ACC112 (cell line): ENCODE data around the gene IFI6.

Experiments
- H2AFZ ChIP-seq: fragments of 200-600 bp; sonication (generic); one replicate; pipeline ENCODE4 v1.6.0; 2017; ENCODE audit warnings: antibody characterized with exemption, low read length; ENCODE audit not compliant: unreplicated experiment
- H3K27ac ChIP-seq: fragments of 200-600 bp; sonication (generic); 2 replicates; pipeline ENCODE4 v1.5.1; 2014; ENCODE audit warnings: low read depth, mild to moderate bottlenecking, antibody characterized with exemption, low read length, moderate library complexity
- H3K27me3 ChIP-seq: fragments of 200-600 bp; sonication (generic); 2 replicates; pipeline ENCODE4 v1.6.1; 2014; ENCODE audit warnings: mild to moderate bottlenecking, antibody characterized with exemption, low read length, moderate library complexity, mixed read lengths; ENCODE audit not compliant: insufficient read depth
- H3K36me3 ChIP-seq: fragments of 200-600 bp; sonication (generic); 2 replicates; pipeline ENCODE4 v1.6.1; 2016; ENCODE audit warnings: mild to moderate bottlenecking, antibody characterized with exemption, low read length, moderate library complexity, mixed read lengths; ENCODE audit not compliant: insufficient read depth
- H3K4me1 ChIP-seq: fragments of 200-600 bp; sonication (generic); one replicate; pipeline ENCODE4 v1.6.1; 2016; ENCODE audit warnings: low read length, mixed read lengths; ENCODE audit not compliant: insufficient read depth, unreplicated experiment, control insufficient read depth
- H3K4me3 ChIP-seq: fragments of 200-600 bp; sonication (generic); 2 replicates; pipeline ENCODE4 v1.5.1; 2014; ENCODE audit warnings: mild to moderate bottlenecking, low read depth, low read length
- H3K79me2 ChIP-seq: fragments of 200-600 bp; sonication (generic); one replicate; pipeline ENCODE4 v1.6.0; 2016; ENCODE audit warnings: low read length; ENCODE audit not compliant: control insufficient read depth, unreplicated experiment, insufficient read depth

The IFI6 gene

DNA sequence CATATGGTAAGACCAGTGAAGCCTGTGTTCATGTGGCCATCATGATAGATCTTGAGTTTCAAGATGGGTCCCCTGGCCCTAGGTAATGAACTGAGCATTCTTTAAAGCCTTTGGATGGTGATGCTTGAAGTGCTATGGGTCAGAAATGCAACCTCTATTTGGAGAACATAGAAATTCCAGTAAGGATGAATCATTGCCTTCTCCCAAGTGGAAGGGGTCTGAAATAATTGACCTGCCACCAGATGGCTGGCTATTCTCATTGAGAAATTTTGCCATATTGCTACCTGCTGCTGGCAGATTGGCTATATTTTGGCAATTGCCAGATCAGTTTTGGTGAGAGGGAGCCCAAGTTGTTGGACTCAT is 739 bp upstream of the IFI6 start:
- Histone ChIP-seq H3K4me3 (peak overlapping the region; percentile 98), H3K4me1 (peaks cover 23% of the 10 kb centered on the region), H3K27ac (peak overlapping the region; percentile 88), H3K27me3 (no peaks in the 10 kb centered on the region), H2AFZ (peak overlapping the region; percentile 48), H3K36me3 (peaks cover 32% of the 10 kb centered on the region), H3K79me2 (peaks cover 42% of the 10 kb centered on the region)

DNA sequence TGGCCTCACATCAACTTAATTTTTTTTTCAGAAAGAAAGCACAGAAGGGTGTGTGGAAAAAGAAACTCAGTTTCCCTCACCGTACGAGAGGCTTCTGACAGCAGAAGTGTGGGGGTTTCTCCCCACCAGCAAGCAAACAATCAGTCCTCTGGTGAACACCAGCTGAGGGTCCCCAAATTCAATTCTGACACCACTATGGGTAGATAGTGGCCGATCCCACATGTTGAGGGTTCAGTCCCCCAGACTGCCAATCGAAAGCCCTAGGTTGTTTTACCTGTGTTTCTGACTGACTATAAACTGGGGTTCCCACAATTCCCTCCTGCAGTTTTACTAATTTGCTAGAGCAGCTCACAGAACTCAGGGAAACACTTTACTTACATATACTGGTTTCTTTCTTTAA is 2.1 kb downstream of the IFI6 start:
- Histone ChIP-seq H3K27me3 (no peaks in the 10 kb centered on the region), H3K27ac (peak overlapping the region; percentile 88), H3K4me1 (peaks cover 49% of the 10 kb centered on the region), H3K79me2 (peaks cover 51% of the 10 kb centered on the region), H3K36me3 (peaks cover 48% of the 10 kb centered on the region), H2AFZ (no peak overlapping the region), H3K4me3 (peak overlapping the region; percentile 98)

DNA sequence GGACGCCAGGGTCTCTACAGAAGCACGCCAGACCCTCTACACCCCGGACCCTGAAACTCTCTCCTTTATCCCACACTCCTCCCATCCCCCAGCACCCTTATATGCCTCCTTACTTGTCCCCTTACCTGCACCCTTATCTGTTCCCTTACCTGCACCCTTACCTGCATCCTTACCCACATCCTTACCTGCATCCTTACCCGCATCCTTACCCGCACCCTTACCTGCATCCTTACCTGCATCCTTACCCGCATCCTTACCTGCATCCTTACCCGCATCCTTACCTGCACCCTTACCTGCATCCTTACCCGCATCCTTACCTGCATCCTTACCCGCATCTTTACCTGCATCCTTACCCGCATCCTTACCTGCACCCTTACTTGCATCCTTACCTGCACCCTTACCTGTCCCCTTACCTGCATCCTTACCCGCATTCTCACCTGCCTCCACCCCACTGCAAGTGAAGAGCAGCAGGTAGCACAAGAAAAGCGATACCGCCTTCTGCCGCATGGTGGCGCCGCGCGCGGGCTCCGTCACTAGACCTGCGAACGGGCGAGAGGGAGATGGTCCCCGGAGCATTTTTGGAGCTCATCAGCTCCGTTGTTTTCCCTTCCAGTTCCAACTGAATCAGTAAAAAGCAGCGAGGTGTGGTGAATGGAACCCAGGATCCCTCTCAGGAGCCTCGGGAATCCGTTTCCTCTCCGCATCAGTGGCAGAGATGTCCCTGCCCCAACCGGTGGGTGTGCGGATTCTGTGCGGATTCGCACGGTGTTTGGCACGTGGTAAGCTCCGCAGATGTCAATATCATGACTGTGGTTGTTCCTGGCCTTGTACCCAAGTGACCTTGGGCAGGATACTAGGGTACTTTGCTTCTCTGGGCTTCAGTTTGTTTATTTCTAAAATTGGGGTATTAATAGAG is 2.9 kb downstream of the IFI6 start:
- Histone ChIP-seq H3K4me3 (peak overlapping the region; percentile 98), H3K27me3 (no peaks in the 10 kb centered on the region), H3K4me1 (peaks cover 56% of the 10 kb centered on the region)

DNA sequence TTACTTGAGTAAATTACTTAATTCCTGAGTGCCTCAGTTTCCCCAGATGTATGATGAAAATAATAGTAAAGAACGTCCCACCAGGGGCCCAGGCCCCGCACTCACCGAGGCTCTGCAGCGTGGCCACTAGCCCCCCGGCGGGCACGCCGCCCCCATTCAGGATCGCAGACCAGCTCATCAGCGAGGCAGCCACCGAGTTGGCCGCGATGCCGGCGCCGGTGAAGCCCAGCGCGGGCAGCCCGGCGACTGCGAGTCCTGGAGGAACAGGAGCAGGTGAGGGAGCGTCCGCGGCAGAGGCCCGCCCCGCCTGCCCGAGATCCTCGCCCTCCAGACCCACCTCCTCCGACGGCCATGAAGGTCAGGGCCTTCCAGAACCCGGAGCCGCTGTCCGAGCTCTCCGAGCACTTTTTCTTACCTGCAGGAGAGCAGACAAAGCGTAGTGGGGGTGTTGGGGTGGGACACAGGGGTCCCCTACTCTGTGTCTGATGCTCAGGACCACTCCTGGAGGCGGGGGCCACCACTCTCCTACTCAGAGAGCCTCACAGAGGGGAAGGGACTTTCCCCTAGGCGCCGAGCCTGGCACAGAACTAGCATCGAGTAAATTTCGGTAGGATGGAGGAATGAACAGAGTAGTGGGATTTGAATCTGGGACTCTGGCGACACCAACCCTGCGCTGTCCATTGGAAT is 3.7 kb downstream of the IFI6 start:
- Histone ChIP-seq H3K4me1 (peaks cover 59% of the 10 kb centered on the region), H2AFZ (no peak overlapping the region), H3K79me2 (peaks cover 51% of the 10 kb centered on the region), H3K27ac (peak overlapping the region; percentile 32; the same call in 1 of the 2 replicates), H3K27me3 (no peaks in the 10 kb centered on the region), H3K4me3 (peak overlapping the region; percentile 98), H3K36me3 (peaks cover 48% of the 10 kb centered on the region)

More for the DNA sequence above, 2.9 kb downstream of the IFI6 start:
- Histone ChIP-seq H2AFZ (no peak overlapping the region), H3K36me3 (peaks cover 48% of the 10 kb centered on the region), H3K27ac (peak overlapping the region; percentile 88; the same call in 1 of the 2 replicates), H3K79me2 (peaks cover 51% of the 10 kb centered on the region)

DNA sequence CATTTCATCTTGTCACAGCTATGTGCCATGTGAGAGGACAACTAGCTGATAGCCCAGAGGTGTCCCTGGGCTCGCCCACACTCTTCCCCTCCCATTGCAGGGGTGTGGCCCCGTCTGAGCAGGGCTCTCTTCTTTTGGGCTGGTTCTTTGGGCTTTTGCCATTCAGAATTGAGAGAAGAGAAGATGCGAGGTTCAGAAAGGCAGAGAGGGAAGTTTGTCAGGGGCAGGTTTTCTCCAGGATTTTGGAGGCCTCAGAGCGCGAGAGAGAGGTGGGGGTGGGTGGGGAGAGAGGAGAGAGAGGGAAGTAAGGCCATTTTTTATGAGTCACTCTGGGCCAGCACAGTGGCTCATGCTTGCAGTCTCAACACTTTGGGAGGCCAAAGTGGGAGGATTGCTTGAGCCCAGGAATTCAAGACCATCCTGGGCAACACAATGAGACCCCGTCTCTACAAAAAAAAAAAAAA is 5.2 kb downstream of the IFI6 start:
- no peak overlapping the region for H3K4me3 ChIP-seq
- H3K4me1 ChIP-seq, result peaks cover 49% of the 10 kb centered on the region
- H3K79me2 ChIP-seq, result peaks cover 48% of the 10 kb centered on the region
- no peak overlapping the region for H2AFZ ChIP-seq
- no peaks in the 10 kb centered on the region for H3K27me3 ChIP-seq
- H3K27ac ChIP-seq, result peak overlapping the region; percentile 76
- peaks cover 48% of the 10 kb centered on the region for H3K36me3 ChIP-seq

DNA sequence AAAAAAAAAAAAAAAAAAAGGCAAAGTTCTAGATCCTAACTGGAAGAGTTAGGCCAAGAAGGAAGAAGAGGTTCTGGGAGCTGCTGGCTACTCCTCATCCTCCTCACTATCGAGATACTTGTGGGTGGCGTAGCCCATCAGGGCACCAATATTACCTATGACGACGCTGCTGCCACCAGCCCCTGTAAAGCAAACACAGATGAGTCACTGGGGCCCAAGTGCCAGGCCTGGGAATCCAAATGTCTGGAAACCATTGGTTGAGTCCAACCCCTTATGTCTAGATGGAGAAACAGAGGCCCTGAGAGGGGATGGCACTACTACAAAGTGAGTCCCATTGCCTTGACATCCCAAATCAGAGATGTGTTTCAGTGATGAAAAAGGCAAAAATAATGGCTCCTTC is 5.7 kb downstream of the IFI6 start:
- H3K4me1 ChIP-seq, result peaks cover 49% of the 10 kb centered on the region
- no peak overlapping the region for H3K4me3 ChIP-seq
- peak overlapping the region; percentile 76 for H3K27ac ChIP-seq

DNA sequence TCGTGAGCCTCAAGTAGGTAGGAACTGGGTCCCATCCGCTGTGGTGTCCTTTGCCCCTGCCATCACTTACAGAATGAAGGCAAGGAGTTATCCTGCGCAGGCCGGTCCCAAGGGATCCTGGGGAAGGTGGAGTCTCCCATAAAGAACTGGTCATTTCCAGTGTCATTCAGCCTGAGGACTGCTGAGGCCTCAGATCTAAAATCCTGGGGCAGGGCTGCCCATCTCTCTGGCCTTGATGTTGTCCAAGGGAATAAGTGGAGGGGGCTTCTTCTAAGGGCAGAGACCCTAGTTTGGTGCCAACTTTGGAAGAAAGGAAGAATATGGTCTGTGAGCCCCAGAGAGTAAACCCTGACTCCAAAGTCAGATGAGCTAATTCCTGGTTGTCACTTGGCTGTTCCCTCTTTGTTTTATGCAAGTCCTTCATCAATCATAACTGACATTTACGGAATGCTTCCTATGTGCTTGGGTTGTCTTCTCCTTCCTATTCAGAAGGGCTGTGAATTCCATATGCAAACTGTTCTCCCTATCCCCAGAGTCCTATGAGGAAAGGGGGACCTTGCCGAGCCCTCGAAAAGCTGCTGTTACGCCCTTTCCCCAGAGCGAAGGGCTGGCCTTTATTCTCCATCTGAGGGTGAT is 6.9 kb downstream of the IFI6 start:
- peak overlapping the region; percentile 38 for H3K27ac ChIP-seq

More for the DNA sequence above, 5.7 kb downstream of the IFI6 start:
- Histone ChIP-seq H3K79me2 (peaks cover 43% of the 10 kb centered on the region), H3K36me3 (peaks cover 48% of the 10 kb centered on the region), H3K27me3 (no peaks in the 10 kb centered on the region), H2AFZ (no peak overlapping the region)

DNA sequence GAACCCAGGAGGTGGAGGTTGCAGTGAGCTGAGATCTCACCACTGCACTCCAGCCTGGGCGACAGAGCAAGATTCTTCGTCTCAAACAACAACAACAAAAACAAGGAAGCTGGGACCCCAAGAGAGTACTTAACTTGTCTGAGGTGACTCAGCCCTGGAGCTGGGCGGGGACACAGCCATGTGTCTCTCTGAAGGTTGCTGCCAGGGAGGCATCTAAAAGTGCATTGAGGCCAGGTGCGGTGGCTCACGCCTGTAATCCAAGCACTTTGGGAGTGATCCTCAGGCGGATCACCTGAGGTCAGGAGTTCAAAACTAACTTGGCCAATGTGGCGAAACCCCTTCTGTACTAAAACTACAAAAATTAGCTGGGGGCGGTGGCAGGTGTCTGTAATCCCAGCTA is 7.7 kb downstream of the IFI6 start:
- Histone ChIP-seq H3K4me1 (peaks cover 59% of the 10 kb centered on the region), H3K27ac (peak overlapping the region; percentile 38; the same call in 1 of the 2 replicates)

More for the DNA sequence above, 6.9 kb downstream of the IFI6 start:
- Histone ChIP-seq H3K79me2 (peaks cover 31% of the 10 kb centered on the region), H3K36me3 (peaks cover 37% of the 10 kb centered on the region), H3K27me3 (no peaks in the 10 kb centered on the region), H3K4me3 (no peak overlapping the region), H2AFZ (no peak overlapping the region), H3K4me1 (peaks cover 56% of the 10 kb centered on the region)

DNA sequence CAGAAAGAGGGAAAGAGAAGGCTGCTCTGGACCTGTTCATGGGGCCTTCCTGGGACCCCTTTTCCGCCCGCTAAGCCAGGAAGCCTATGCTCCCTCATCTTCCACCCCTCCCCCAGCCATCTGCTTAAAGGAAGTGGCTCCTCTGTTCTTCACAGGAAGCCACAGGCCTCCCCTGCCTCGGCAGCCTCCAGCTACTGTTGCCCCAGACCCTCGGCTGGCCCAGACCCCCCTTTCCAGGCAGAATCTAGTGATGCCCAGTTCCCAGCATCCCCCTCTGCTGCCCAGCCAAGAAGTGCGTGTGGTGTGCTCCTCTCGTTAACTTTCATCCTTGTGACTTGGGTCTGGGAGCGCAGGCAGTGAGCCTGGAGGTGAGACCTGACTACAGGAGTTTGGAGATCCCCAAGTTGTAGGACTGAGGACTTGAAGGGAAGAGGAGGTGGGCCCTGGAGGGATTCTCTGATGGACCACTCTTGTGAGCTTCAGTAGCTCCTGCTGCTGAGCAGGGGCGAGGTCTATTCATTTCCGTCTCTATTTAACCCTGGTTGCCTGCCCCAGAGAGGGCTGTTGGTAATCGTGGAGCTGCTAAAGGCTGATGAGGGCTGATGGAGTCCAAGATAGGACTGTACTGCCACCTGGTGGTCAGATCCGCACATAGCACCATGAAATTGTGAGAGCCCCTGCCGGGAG is 9.1 kb downstream of the IFI6 start:
- Histone ChIP-seq H3K4me1 (peaks cover 58% of the 10 kb centered on the region), H3K4me3 (no peak overlapping the region), H3K27ac (peak overlapping the region; percentile 38; the same call in 1 of the 2 replicates), H3K27me3 (no peaks in the 10 kb centered on the region), H3K79me2 (peaks cover 9% of the 10 kb centered on the region), H3K36me3 (peaks cover 16% of the 10 kb centered on the region; the same call in 1 of the 2 replicates), H2AFZ (no peak overlapping the region)

More for the DNA sequence above, 7.7 kb downstream of the IFI6 start:
- H2AFZ ChIP-seq, result no peak overlapping the region
- H3K4me3 ChIP-seq, result no peak overlapping the region
- no peaks in the 10 kb centered on the region for H3K27me3 ChIP-seq
- H3K79me2 ChIP-seq, result peaks cover 23% of the 10 kb centered on the region
- H3K36me3 ChIP-seq, result peaks cover 29% of the 10 kb centered on the region

DNA sequence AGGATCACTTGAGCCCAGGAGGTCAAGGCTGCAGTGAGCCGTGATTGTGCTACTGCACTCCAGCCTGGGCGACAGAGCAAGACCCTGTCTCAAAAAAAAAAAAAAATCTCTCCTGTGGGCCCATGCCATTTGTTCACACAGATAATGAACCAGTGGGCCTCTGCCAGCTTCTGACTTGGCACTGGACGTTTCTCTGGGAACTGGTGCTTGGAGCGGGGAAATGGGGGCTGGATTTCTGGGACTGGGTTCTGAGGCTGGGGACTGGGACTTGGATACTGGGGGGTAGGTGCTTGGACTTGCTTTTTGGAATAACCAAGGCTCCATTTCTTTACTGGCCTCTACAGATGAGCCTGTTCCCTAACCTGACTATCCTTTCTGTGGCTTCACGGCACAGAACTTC is 9.7 kb downstream of the IFI6 start:
- no peak overlapping the region for H3K4me3 ChIP-seq
- no peak overlapping the region for H2AFZ ChIP-seq
- no peaks in the 10 kb centered on the region for H3K27me3 ChIP-seq
- H3K36me3 ChIP-seq, result peaks cover 13% of the 10 kb centered on the region; the same call in 1 of the 2 replicates
- peak overlapping the region; percentile 15; the same call in 1 of the 2 replicates for H3K27ac ChIP-seq
- H3K4me1 ChIP-seq, result peaks cover 53% of the 10 kb centered on the region
- H3K79me2 ChIP-seq, result peaks cover 6% of the 10 kb centered on the region
